Heart right ventricle (tissue), 16 donors: ENCODE measurements around the gene ZFAND5. TPM values are rescaled to one million over a fixed set of nuclear protein-coding genes. Genes with fewer than 3 reads are reported as not detected.

Experiments
- ATAC-seq, 8 donors: fragments of 200-7000 bp; cut with Tn5 transposase; one replicate each; pipeline ENCODE4 v1.9.1; 2020; ENCODE audit warnings: mild to moderate bottlenecking in 8 of 8, moderate library complexity in 8 of 8, moderate number of reproducible peaks in 1 of 8
- DNase-seq, 2 donors: peaks; one replicate each; pipeline ENCODE4 v3.0.0-alpha.2; 2020
- H3K27ac ChIP-seq, 10 donors: fragments of 200-600 bp; sonication (generic) in 2 of 10; one replicate each; pipeline versions ENCODE4 v1.5.0 to v1.8.0; 2020 to 2022; ENCODE audit warnings: mild to moderate bottlenecking in 3 of 10
- H3K27me3 ChIP-seq, 7 donors: fragments of 200-600 bp; one replicate each; pipeline ENCODE4 v1.8.0; 2021 to 2022; ENCODE audit warnings: mild to moderate bottlenecking in 2 of 7
- H3K36me3 ChIP-seq, 9 donors: fragments of 200-600 bp; sonication (generic) in 1 of 9; one replicate each; pipeline versions ENCODE4 v1.5.0 to v1.8.0; 2020 to 2022; ENCODE audit warnings: mild to moderate bottlenecking in 2 of 9
- H3K4me1 ChIP-seq, 9 donors: fragments of 200-600 bp; sonication (generic) in 1 of 9; one replicate each; pipeline versions ENCODE4 v1.5.0 to v1.8.0; 2020 to 2022; ENCODE audit warnings: mild to moderate bottlenecking in 4 of 9
- H3K4me3 ChIP-seq, 10 donors: fragments of 200-600 bp; sonication (generic) in 2 of 10; one replicate each; pipeline versions ENCODE4 v1.5.0 to v1.8.0; 2020 to 2022; ENCODE audit warnings: mild to moderate bottlenecking in 7 of 10, moderate library complexity in 2 of 10
- H3K9me3 ChIP-seq, 11 donors: fragments of 200-600 bp in 10 of 11; sonication (generic) in 2 of 11; one replicate each; pipeline versions ENCODE4 v1.5.0 to v1.8.0; 2013 to 2022; ENCODE audit warnings: mild to moderate bottlenecking in 2 of 11, control low read depth in 1 of 11, moderate library complexity in 1 of 11
- WGBS, 2 donors: extraction: QIAGEN DNeasy Blood & Tissue Kit; methylation state at CpG; one replicate each; pipeline ENCODE4 v1.1.7; 2013; ENCODE audit warnings: inconsistent platforms in 1 of 2; 5-methylcytosine and 5-hydroxymethylcytosine counted together
- intact Hi-C, 10 donors: fragments of 100-400 bp; cut with DNase I; formaldehyde crosslinking; loops; one replicate each; pipeline versions ENCODE4 v1.11.1 to v1.14.2; 2022
- polyA plus RNA-seq, 2 donors: library from polyadenylated mRNA; stranded (reverse); fragments of 200-250 nt; gene quantifications; one replicate each; pipeline ENCODE4 v1.2.3, GENCODE V29; 2013
- total RNA-seq, 10 donors: library from RNA; stranded (reverse); fragmentation: NEBNext Ultra II Directional in 3 of 10; extraction: Animal tissue kit (Norgen Biotek cat#: 25700) in 3 of 10; gene quantifications; one replicate each; pipeline versions ENCODE4 v1.2.1 to v1.2.4, GENCODE V29; 2021 to 2023
- TF ChIP-seq, protein P1 (sequence below), 9 donors: fragments of 200-600 bp; sonication (generic) in 2 of 9; IDR thresholded peaks; one replicate each; pipeline versions ENCODE4 v1.5.0 to v1.8.0; 2021 to 2022; ENCODE audit warnings: antibody characterized with exemption in 9 of 9, mild to moderate bottlenecking in 5 of 9, moderate library complexity in 1 of 9
- donor health status: Arrhythmogenic right ventricular cardiomyopathy.
- donor health status: ischemic (EF 13 %, LVEDD 7.1; RV severe dilation, severe dysfunction).
- donor health status: healthy with polysubstance abuse.
- donor health status: DM: no; HTN: yes; CAD: no.
- donor health status: DM: no; HTN: no; CAD: no.
- donor health status: ischemic (EF 25% LVEDD 6.9; RV normal size, moderate dysfunction).
- donor health status: ischemic (EF 25% LVEDD 5.7; RV mildly dilated, moderate dysfunction).
- donor health status: healthy.
- donor health status: DM: yes; HTN: yes; CAD: no.
- donor health status: Ischemic cardiomyopathy.
- donor health status: ischemic (EF 35%, LVEDD 5.7; RV mildly dilated, moderate dysfunction).
- donor health status: nonischemic (EF 11% LVEDD 7.7; RV severe dilation, severe dysfunction).
- donor health status: DM: yes; HTN: yes; CAD: no.
- donor health status: PGD.
- donor health status: ischemic (EF 29% LVEDD 5.4; RV normal size, mild dysfunction).
- donor health status: nonischemic (EF 23%, LVEDD 6.1; RV moderate dilation, normal function).

Gene ZFAND5
- total and polyA plus RNA-seq, 12 donors = 66.7 to 280 (median 217) TPM

DNA sequence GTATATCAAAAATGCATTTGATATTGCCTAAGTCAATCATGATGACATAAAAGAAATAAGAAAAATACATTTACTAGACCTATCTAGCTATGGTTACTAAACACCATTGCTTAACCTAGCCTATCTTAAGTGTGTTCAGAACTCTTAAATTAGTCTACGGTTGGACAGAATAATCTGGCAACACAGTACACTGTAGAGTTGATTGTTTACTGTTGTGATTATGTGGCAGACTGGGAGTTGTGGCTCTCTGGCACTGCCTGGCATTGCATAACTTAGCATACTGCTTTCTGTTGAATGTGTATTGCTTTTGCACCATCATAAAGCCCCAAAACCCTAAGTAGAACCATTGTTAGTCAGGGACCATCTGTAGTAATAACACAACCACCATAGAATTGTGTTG is 21.2 kb upstream of the ZFAND5 start:
- DNase-seq (no peak), ATAC-seq (no peak)
- TF ChIP-seq, protein P1, sequence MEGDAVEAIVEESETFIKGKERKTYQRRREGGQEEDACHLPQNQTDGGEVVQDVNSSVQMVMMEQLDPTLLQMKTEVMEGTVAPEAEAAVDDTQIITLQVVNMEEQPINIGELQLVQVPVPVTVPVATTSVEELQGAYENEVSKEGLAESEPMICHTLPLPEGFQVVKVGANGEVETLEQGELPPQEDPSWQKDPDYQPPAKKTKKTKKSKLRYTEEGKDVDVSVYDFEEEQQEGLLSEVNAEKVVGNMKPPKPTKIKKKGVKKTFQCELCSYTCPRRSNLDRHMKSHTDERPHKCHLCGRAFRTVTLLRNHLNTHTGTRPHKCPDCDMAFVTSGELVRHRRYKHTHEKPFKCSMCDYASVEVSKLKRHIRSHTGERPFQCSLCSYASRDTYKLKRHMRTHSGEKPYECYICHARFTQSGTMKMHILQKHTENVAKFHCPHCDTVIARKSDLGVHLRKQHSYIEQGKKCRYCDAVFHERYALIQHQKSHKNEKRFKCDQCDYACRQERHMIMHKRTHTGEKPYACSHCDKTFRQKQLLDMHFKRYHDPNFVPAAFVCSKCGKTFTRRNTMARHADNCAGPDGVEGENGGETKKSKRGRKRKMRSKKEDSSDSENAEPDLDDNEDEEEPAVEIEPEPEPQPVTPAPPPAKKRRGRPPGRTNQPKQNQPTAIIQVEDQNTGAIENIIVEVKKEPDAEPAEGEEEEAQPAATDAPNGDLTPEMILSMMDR (IDR thresholded peaks at IDR 0.05) = no peak
- H3K4me3 ChIP-seq = no peak overlapping the region
- intact Hi-C loops = no loop called here
- H3K27me3 ChIP-seq = no peaks in the 10 kb centered on the region
- no peaks in the 10 kb centered on the region for H3K4me1 ChIP-seq
- WGBS, 2 donors = 66 to 69% methylated on average over 1 of the region's 1 CpG
- H3K36me3 ChIP-seq = no peaks in the 10 kb centered on the region
- no peaks in the 10 kb centered on the region for H3K9me3 ChIP-seq
- H3K27ac ChIP-seq = no peak overlapping the region

DNA sequence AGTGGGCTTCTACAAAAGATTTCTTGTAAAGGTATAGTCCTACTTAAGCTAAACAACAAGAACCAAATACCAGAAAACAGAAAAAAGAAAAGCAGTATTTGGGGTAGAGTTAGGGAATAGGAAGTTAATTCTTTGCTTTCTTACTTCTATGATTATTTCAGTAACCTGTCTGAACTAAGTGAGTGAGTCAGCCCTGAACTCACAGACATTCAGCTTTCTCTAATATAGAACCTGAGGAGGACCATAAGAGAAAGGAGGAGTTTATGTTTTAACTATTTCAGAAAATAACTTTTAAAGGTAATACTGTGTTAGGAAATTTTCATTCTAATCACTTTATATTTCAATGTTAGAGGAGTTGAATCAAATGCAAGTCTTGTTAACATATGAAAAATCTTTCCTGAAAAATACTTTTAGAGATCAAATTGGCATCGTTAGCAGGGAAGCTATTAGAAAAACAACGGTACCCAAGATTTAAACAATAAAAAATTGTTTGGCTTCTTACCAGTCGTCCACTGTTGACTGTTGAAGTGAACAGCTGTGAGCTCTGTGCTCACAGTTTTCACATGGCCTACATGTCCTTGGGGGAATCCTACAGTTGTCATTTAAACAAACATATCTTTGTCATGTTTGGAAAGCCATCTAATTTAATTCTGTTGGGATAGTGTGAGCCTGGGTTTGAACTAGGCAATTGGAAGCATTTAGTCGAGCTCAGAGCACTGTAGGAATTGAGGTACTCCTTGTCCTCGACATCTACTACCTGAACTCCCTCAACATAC is 19.9 kb upstream of the ZFAND5 start:
- no peaks in the 10 kb centered on the region for H3K36me3 ChIP-seq
- H3K27ac ChIP-seq = no peak overlapping the region
- H3K4me3 ChIP-seq = no peak overlapping the region
- H3K27me3 ChIP-seq = no peaks in the 10 kb centered on the region
- H3K9me3 ChIP-seq = no peaks in the 10 kb centered on the region
- TF ChIP-seq, protein P1 (IDR thresholded peaks at IDR 0.05) = no peak
- intact Hi-C loops = no loop called here
- 51 to 55% methylated on average over 5 of the region's 5 CpGs for WGBS, 2 donors
- ATAC-seq (no peak), DNase-seq (no peak)
- H3K4me1 ChIP-seq = no peaks in the 10 kb centered on the region

GRCh38 chr9:72383978-72384709 is 19.1 kb upstream of the ZFAND5 start:
- intact Hi-C loops = no loop called here
- Histone ChIP-seq H3K4me3 (no peak overlapping the region), H3K36me3 (no peaks in the 10 kb centered on the region), H3K9me3 (no peaks in the 10 kb centered on the region), H3K27me3 (no peaks in the 10 kb centered on the region), H3K4me1 (no peaks in the 10 kb centered on the region), H3K27ac (no peak overlapping the region)
- DNase-seq (no peak), ATAC-seq (no peak)
- TF ChIP-seq, protein P1 (IDR thresholded peaks at IDR 0.05) = no peak
- WGBS, 2 donors = 75 to 82% methylated on average over 7 of the region's 7 CpGs

GRCh38 chr9:72382405-72382804 is 17.4 kb upstream of the ZFAND5 start:
- H3K9me3 ChIP-seq = no peaks in the 10 kb centered on the region
- ATAC-seq = no peak
- no peak for DNase-seq
- H3K36me3 ChIP-seq = no peaks in the 10 kb centered on the region
- TF ChIP-seq, protein P1 (IDR thresholded peaks at IDR 0.05) = no peak
- no peak overlapping the region for H3K27ac ChIP-seq
- intact Hi-C loops = no loop called here
- no peaks in the 10 kb centered on the region for H3K4me1 ChIP-seq
- H3K4me3 ChIP-seq = no peak overlapping the region
- 80% methylated on average over 4 of the region's 4 CpGs for WGBS, 2 donors
- no peaks in the 10 kb centered on the region for H3K27me3 ChIP-seq
